ENCODE measurements around the gene ADCY1.

Gene ADCY1

DNA sequence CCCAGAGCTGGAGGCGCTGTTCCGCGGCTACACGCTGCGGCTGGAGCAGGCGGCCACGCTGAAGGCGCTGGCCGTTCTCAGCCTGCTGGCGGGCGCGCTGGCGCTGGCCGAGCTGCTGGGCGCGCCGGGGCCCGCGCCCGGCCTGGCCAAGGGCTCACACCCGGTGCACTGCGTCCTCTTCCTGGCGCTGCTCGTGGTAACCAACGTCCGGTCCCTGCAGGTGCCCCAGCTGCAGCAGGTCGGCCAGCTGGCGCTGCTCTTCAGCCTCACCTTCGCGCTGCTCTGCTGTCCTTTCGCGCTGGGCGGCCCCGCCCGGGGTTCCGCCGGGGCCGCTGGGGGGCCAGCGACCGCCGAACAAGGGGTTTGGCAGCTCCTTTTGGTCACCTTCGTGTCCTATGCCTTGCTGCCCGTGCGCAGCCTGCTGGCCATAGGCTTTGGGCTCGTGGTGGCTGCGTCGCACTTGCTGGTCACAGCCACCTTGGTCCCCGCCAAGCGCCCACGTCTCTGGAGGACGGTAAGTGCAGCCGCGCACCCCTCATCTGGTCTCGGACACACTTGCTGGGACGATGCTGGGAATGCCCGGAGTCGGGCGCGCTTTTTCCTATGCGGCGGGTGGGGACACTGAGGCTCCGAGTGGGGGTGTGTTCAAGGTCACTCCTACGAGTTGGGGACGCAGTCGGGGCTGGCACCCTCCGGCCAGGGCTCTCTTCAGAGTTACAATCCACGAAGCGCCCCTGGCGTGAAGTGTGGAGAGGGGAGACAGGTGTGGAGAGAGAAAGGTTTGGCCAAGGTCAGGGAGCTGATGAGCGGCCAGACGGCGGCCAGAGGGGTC is 717 bp downstream of the ADCY1 start:
- H3K9me3 ChIP-seq (ENCODE audit: low read depth, low read length), result no peaks in the 10 kb centered on the region
- H3K9ac ChIP-seq (ENCODE audit: insufficient read length), result no peak overlapping the region
- 0 out of 2 replicates have a peak overlapping the region, but pooled peaks have one; percentile 28 for H3K4me3 ChIP-seq
- DNase-seq (ENCODE audit: low read depth, low spot score), result no peak
- no peaks in the 10 kb centered on the region for H3K36me3 ChIP-seq (ENCODE audit: insufficient read depth, low read length)
- H3K27ac ChIP-seq, result no peak overlapping the region
- no peak for TF ChIP-seq POLR2AphosphoS5 (IDR thresholded peaks at IDR 0.05; ENCODE audit: borderline replicate concordance, low read depth, low read length)
- TF ChIP-seq FOXP2 (optimal IDR thresholded peaks at IDR 0.05; ENCODE audit: control extremely low read depth, extremely low read length, insufficient read depth), result no peak
- peak; percentile 83 for TF ChIP-seq EZH2 (IDR thresholded peaks at IDR 0.05)

DNA sequence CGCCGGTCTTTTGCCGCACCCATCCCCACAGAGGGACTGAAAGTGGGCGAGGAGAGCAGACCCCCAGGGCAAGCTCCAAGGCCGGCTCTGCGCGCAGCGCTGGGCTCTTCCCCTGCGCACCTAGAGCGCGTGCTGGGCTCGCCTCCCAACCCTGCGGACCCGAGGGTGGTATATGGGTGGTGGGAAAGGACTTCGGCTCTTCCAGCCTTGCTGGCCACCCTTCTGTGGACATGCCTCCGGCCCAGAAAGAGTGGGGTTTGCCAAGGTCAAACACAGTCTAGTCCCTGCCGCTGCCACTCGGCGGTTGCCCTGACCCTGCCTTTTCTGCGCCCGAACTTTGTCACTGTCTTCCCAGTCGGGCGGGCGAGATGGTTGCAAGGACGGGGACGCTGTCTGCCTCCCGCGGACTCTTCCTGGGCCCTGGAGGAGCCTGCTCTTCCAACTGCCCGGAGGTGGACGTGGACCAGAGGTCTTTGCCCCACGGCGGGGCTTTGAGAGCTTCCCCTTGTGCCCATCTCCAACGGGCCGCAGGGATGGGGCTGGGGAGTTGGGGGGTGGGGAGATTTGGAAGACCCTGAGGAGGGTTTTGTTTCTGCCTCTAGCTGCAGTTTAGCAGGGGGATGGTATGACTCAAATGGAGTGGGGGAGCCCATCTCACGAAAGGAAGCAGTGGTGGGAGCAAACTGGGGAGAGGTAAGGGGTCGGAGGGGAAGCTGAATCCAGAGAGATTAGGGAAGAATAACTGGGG is 1.5 kb downstream of the ADCY1 start:
- TF ChIP-seq POLR2AphosphoS5 (IDR thresholded peaks at IDR 0.05; ENCODE audit: borderline replicate concordance, low read depth, low read length) (no peak), EZH2 (IDR thresholded peaks at IDR 0.05) (no peak), FOXP2 (optimal IDR thresholded peaks at IDR 0.05; ENCODE audit: control extremely low read depth, extremely low read length, insufficient read depth) (no peak)
- H3K4me3 ChIP-seq, result no peak overlapping the region
- no peaks in the 10 kb centered on the region for H3K9me3 ChIP-seq (ENCODE audit: low read depth, low read length)
- no peak for DNase-seq (ENCODE audit: low read depth, low spot score)
- no peaks in the 10 kb centered on the region for H3K36me3 ChIP-seq (ENCODE audit: insufficient read depth, low read length)
- no peak overlapping the region for H3K9ac ChIP-seq (ENCODE audit: insufficient read length)
- H3K27ac ChIP-seq, result no peak overlapping the region

DNA sequence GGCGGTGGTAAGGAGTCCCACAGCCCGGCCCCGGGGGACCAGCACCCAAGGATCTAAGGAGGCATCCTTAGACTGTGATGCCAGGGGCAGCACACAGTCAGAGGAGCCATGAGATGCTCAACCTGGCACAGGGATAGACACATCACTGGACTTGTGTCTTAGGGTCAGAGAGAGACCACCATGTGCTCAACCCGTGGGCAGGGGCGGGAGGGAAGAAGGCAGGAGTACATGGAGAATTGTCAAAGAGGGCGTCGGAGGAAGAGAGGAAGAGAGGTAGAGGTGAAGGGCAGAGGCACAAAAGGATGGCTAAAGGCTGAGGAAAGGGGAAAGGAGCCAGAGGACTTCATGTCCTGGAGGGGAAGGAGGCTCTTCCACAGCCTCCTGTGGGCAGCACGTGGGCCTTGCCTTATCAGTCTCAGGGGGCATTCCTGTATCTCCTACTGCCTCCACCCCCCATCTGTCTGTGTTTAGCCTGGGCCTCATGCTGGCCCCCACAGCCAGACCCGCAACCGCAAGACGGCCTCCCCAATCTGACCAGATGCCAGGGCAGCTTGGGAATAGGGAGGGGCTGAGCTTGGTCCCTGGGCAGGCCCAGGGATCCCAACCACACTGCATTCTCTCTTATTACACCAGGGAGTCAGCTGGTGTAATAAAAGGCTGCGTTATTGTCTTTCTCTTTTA is 2.2 kb downstream of the ADCY1 start:
- H3K36me3 ChIP-seq (ENCODE audit: insufficient read depth, low read length), result no peaks in the 10 kb centered on the region
- no peak overlapping the region for H3K9ac ChIP-seq (ENCODE audit: insufficient read length)
- H3K27ac ChIP-seq, result no peak overlapping the region
- H3K9me3 ChIP-seq (ENCODE audit: low read depth, low read length), result no peaks in the 10 kb centered on the region
- no peak overlapping the region for H3K4me3 ChIP-seq
- DNase-seq (ENCODE audit: low read depth, low spot score), result no peak
- TF ChIP-seq EZH2 (IDR thresholded peaks at IDR 0.05) (no peak), FOXP2 (optimal IDR thresholded peaks at IDR 0.05; ENCODE audit: control extremely low read depth, extremely low read length, insufficient read depth) (no peak), POLR2AphosphoS5 (IDR thresholded peaks at IDR 0.05; ENCODE audit: borderline replicate concordance, low read depth, low read length) (no peak)

DNA sequence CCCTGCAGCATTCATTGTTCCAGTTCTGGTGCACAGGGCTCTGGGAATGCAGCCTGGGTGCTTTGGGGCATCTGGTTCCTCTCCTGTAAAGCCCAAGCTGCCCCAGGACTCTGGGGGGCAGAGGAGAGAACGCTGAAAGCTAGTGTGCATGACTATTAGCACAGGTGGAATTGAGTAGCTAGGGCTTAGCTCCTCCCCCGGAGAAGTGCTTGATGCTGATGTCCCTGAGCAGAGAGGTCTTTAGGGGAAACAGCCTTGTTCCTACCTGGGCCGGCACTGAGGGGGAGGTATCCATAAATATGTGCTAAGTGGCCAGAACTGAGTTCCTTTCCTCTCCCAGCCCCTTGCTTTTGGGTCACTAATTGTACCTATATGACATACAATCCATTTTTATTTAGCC is 3.9 kb downstream of the ADCY1 start:
- no peak for DNase-seq (ENCODE audit: low read depth, low spot score)
- Histone ChIP-seq H3K36me3 (ENCODE audit: insufficient read depth, low read length) (no peaks in the 10 kb centered on the region), H3K9me3 (ENCODE audit: low read depth, low read length) (no peaks in the 10 kb centered on the region), H3K4me3 (no peak overlapping the region), H3K27ac (no peak overlapping the region), H3K9ac (ENCODE audit: insufficient read length) (no peak overlapping the region)
- TF ChIP-seq EZH2 (IDR thresholded peaks at IDR 0.05), result no peak
- no peak for TF ChIP-seq POLR2AphosphoS5 (IDR thresholded peaks at IDR 0.05; ENCODE audit: borderline replicate concordance, low read depth, low read length)
- TF ChIP-seq FOXP2 (optimal IDR thresholded peaks at IDR 0.05; ENCODE audit: control extremely low read depth, extremely low read length, insufficient read depth), result no peak

DNA sequence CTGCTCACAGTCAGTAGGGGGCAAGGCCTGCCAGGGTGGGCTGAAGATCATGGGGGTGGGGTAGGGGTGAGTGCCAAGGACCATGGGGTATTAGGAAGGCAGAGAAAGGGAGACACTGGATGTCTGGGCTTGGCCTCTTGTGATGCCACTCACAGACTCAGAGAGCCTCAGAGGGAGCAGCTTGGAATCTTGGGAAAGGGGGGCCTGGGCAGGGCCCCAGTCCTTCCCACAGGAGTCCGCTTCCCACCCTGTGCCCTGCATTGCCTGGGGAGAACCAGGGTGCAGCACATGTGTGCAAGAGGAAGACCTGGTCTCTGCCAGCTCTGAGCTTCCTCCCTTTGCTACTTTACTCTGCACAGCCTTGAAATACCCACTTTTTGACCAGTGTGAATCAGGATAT is 4.3 kb downstream of the ADCY1 start:
- Histone ChIP-seq H3K9me3 (ENCODE audit: low read depth, low read length) (no peaks in the 10 kb centered on the region), H3K36me3 (ENCODE audit: insufficient read depth, low read length) (no peaks in the 10 kb centered on the region), H3K27ac (no peak overlapping the region), H3K9ac (ENCODE audit: insufficient read length) (no peak overlapping the region), H3K4me3 (no peak overlapping the region)
- no peak for TF ChIP-seq EZH2 (IDR thresholded peaks at IDR 0.05)
- no peak for TF ChIP-seq FOXP2 (optimal IDR thresholded peaks at IDR 0.05; ENCODE audit: control extremely low read depth, extremely low read length, insufficient read depth)
- TF ChIP-seq POLR2AphosphoS5 (IDR thresholded peaks at IDR 0.05; ENCODE audit: borderline replicate concordance, low read depth, low read length), result no peak
- DNase-seq (ENCODE audit: low read depth, low spot score), result no peak

DNA sequence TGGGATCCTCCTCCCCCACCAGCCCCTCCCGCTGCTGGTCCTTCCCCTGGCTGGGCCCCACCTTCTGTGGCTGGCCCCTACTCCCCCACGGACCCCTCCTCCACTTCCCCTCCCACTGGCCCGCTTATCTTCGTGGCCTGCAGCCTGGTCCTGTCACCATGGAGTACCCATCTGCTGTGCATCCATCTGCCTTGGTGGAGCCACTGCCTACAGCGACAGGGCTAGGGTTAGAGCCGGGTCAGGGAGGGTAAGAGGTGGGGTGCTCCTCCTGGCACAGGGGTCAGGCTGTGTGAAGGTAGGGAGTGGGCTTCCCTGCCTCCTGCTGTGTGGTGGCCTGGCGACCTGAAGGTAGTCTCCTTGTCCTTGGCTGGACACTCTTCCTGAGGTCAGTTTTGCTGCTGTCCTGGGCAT is 5.2 kb downstream of the ADCY1 start:
- no peaks in the 10 kb centered on the region for H3K36me3 ChIP-seq (ENCODE audit: insufficient read depth, low read length)
- DNase-seq (ENCODE audit: low read depth, low spot score), result no peak
- TF ChIP-seq EZH2 (IDR thresholded peaks at IDR 0.05) (no peak), POLR2AphosphoS5 (IDR thresholded peaks at IDR 0.05; ENCODE audit: borderline replicate concordance, low read depth, low read length) (no peak), FOXP2 (optimal IDR thresholded peaks at IDR 0.05; ENCODE audit: control extremely low read depth, extremely low read length, insufficient read depth) (no peak)

DNA sequence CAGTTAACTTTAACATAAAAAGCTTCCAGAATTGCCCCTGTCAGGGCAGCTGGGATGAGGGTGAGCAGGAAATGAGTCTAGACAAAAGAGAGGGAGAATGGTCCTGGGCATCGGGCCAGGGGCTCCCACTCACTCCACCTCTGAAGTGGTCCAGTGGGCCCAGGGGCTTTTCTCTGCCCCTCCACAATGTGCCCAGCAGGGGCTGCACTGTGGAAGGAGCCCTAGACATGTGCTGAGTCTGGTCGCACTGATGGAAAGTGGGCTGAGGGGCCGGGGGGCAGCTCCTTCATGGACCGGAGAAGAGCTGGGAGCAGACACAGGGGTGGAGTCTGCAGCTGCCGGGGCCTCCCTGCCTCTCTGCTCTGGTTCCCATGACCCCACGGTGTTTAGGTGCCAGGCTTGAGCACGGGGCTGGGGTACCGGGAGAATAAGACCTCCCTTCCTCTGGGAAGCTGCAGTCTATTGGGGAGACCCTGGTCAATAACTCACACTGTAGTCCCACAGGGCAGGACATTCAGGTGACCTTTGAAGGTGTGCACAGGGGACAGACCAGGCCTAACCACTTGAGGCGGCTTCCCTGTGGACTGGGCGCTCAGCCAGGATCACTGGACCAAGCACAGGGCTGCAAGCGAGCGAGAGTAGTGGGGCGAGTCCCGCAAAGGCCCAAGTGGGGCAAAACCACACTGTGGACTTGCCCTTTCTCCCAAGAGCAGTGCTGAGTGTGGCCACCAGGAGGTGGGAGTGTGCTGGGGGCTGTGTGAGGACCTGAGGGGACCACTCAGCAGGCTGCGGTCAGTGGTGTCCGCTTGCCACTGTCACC is 6.1 kb downstream of the ADCY1 start:
- Histone ChIP-seq H3K4me3 (no peak overlapping the region), H3K9me3 (ENCODE audit: low read depth, low read length) (no peaks in the 10 kb centered on the region), H3K36me3 (ENCODE audit: insufficient read depth, low read length) (no peaks in the 10 kb centered on the region), H3K9ac (ENCODE audit: insufficient read length) (no peak overlapping the region), H3K27ac (no peak overlapping the region)
- DNase-seq (ENCODE audit: low read depth, low spot score), result no peak
- no peak for TF ChIP-seq FOXP2 (optimal IDR thresholded peaks at IDR 0.05; ENCODE audit: control extremely low read depth, extremely low read length, insufficient read depth)
- no peak for TF ChIP-seq POLR2AphosphoS5 (IDR thresholded peaks at IDR 0.05; ENCODE audit: borderline replicate concordance, low read depth, low read length)
- no peak for TF ChIP-seq EZH2 (IDR thresholded peaks at IDR 0.05)

More for the DNA sequence above, 5.2 kb downstream of the ADCY1 start:
- Histone ChIP-seq H3K4me3 (no peak overlapping the region), H3K9ac (ENCODE audit: insufficient read length) (no peak overlapping the region), H3K27ac (no peak overlapping the region), H3K9me3 (ENCODE audit: low read depth, low read length) (no peaks in the 10 kb centered on the region)
